Esophagus squamous epithelium (tissue), 5 donors: ENCODE results near the gene MSI1. TPM values are rescaled to one million over a fixed set of nuclear protein-coding genes. Genes with fewer than 3 reads are reported as not detected.
"Not testable (repeated sequence)": the region's sequence is repeated elsewhere in the genome, so short reads cannot be mapped to it uniquely, and the experiment has no call there.

ENCODE experiments used
- DNase-seq: peaks from one replicate; lab custom pipeline; 2025; lab: John Stamatoyannopoulos, UW
- H3K27ac ChIP-seq, 4 donors: fragments of 200-600 bp; sonication (generic); one replicate each; pipeline ENCODE4 v1.5.1; 2016 to 2019; ENCODE audit warnings: mild to moderate bottlenecking in 1 of 4
- H3K27me3 ChIP-seq, 4 donors: fragments of 200-600 bp; sonication (generic); 1 replicate in 3 of 4; 2 replicates in 1 of 4; pipeline versions ENCODE4 v1.5.1 to v1.6.0; 2017 to 2021; ENCODE audit warnings: antibody characterized with exemption in 1 of 4
- H3K36me3 ChIP-seq, 3 donors: fragments of 200-600 bp; sonication (generic); one replicate each; pipeline ENCODE4 v1.5.1; 2016 to 2019
- H3K4me1 ChIP-seq, 3 donors: fragments of 200-600 bp; sonication (generic); one replicate each; pipeline ENCODE4 v1.5.1; 2017 to 2019
- H3K4me3 ChIP-seq, 4 donors: fragments of 200-600 bp; sonication (generic); 1 replicate in 3 of 4; 2 replicates in 1 of 4; pipeline ENCODE4 v1.5.1; 2016 to 2019; ENCODE audit warnings: mild to moderate bottlenecking in 2 of 4, moderate library complexity in 1 of 4
- H3K9me3 ChIP-seq, 3 donors: fragments of 200-600 bp; sonication (generic); one replicate each; pipeline ENCODE4 v1.5.1; 2016 to 2019
- CTCF ChIP-seq, 6 experiments: fragments of 450-650 bp in 4 of 6; fragments of 200-600 bp in 2 of 6; sonication (generic) in 2 of 6; IDR thresholded peaks; one replicate each; pipeline ENCODE4 v1.5.1; 2016 to 2019; ENCODE audit warnings: antibody characterized with exemption in 6 of 6, mild to moderate bottlenecking in 4 of 6, moderate library complexity in 4 of 6
- POLR2A ChIP-seq, 4 donors: fragments of 450-650 bp; IDR thresholded peaks; one replicate each; pipeline ENCODE4 v1.6.1; 2017; ENCODE audit warnings: antibody characterized with exemption in 4 of 4, mild to moderate bottlenecking in 4 of 4, moderate library complexity in 3 of 4
- WGBS, 2 donors: methylation state at CpG; one replicate each; pipeline ENCODE4 v1.1.5; 2018; 5-methylcytosine and 5-hydroxymethylcytosine counted together
- intact Hi-C: fragments of 100-400 bp; cut with DNase I; formaldehyde crosslinking; loops from one replicate; pipeline ENCODE4 v1.15.0; 2022
- total RNA-seq, 4 donors: library from RNA; depleted of rRNA; stranded (reverse); fragments of >200 nt; gene quantifications; one replicate each; pipeline ENCODE4 v1.1.0, GENCODE V29; 2016
- donor health status: DM: yes; HTN: yes; CAD: no.

Gene MSI1
- total RNA-seq, 4 donors from 2014 or later = 0.09 to 0.19 TPM; not detected in 2

GRCh38 chr12:120343039-120343537 lies 25.9 kb downstream of the MSI1 start:
- Histone ChIP-seq H3K27ac (no peak overlapping the region), H3K4me1 (no peaks in the 10 kb centered on the region), H3K9me3 (no peaks in the 10 kb centered on the region), H3K4me3 (no peak overlapping the region), H3K36me3 (no peaks in the 10 kb centered on the region), H3K27me3 (no peaks in the 10 kb centered on the region)
- no peak for DNase-seq
- TF ChIP-seq POLR2A (IDR thresholded peaks at IDR 0.05) (no peak), CTCF (IDR thresholded peaks at IDR 0.05) (no peak)
- WGBS, 2 donors = 71 to 75% methylated on average over 9 of the region's 10 CpGs
- intact Hi-C loops = no loop called here

GRCh38 chr12:120342175-120343038 lies 26.6 kb downstream of the MSI1 start:
- TF ChIP-seq POLR2A (IDR thresholded peaks at IDR 0.05) (no peak), CTCF (IDR thresholded peaks at IDR 0.05) (no peak)
- intact Hi-C loops = no loop called here
- Histone ChIP-seq H3K27ac (no peak overlapping the region), H3K4me1 (no peaks in the 10 kb centered on the region), H3K4me3 (no peak overlapping the region), H3K9me3 (no peaks in the 10 kb centered on the region), H3K36me3 (no peaks in the 10 kb centered on the region), H3K27me3 (no peaks in the 10 kb centered on the region)
- DNase-seq = no peak
- 51 to 74% methylated on average over 9 to 14 of the region's 30 CpGs for WGBS, 2 donors

DNA sequence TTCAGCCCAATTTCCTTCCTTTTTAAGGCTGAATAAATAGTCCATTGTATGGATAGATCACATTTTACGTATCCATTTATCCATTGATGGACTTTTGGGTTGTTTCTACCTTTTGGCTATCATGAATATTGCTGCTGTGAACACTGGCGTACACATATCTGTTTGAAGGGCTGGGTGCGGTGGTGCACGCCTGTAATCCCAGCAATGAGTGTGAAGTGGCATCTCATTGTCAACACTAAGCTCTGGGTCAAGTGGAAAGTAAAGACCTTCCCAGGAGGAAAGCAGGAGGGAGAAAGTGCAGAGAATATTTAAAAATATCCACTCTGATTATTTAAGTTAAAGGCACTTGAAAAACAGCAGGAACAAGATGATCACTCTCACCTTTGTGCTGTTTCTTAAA lies 29.7 kb downstream of the MSI1 start:
- 88 to 93% methylated on average over 3 to 4 of the region's 4 CpGs for WGBS, 2 donors
- Histone ChIP-seq H3K27ac (no peak overlapping the region), H3K4me3 (no peak overlapping the region), H3K27me3 (no peaks in the 10 kb centered on the region), H3K9me3 (no peaks in the 10 kb centered on the region), H3K36me3 (no peaks in the 10 kb centered on the region), H3K4me1 (no peaks in the 10 kb centered on the region)
- intact Hi-C loops = no loop called here
- no peak for TF ChIP-seq CTCF (IDR thresholded peaks at IDR 0.05)
- no peak for TF ChIP-seq POLR2A (IDR thresholded peaks at IDR 0.05)
- no peak for DNase-seq

- WGBS, 2 donors = 71 to 92% methylated on average over 2 of the region's 2 CpGs
- Histone ChIP-seq H3K4me3 (no peak overlapping the region), H3K36me3 (no peaks in the 10 kb centered on the region), H3K27ac (no peak overlapping the region), H3K9me3 (no peaks in the 10 kb centered on the region), H3K27me3 (no peaks in the 10 kb centered on the region), H3K4me1 (no peaks in the 10 kb centered on the region)
- no peak for DNase-seq
- TF ChIP-seq POLR2A (IDR thresholded peaks at IDR 0.05) (no peak), CTCF (IDR thresholded peaks at IDR 0.05) (no peak)
- intact Hi-C loops = no loop called here
These were observed 31.2 kb downstream of the MSI1 start for GRCh38 chr12:120337730-120338129.

- intact Hi-C loops, H3K27ac ChIP-seq, H3K36me3 ChIP-seq, H3K4me3 ChIP-seq, H3K27me3 ChIP-seq, H3K9me3 ChIP-seq, H3K4me1 ChIP-seq, DNase-seq: not testable (repeated sequence)
- WGBS, 2 donors = 85 to 100% methylated on average over 1 to 2 of the region's 2 CpGs
These were observed 32.6 kb downstream of the MSI1 start for GRCh38 chr12:120336392-120336791.
